ENCODE data around the gene SLC44A3. TPM values are rescaled to one million over a fixed set of nuclear protein-coding genes. Genes with fewer than 3 reads are reported as not detected.

SLC44A3 gene
- polyA plus RNA-seq, 2 of the 4 experiments (the other 2 are of a cell fraction), result 1.9 to 5.4 TPM

- 18% methylated on average over 14 of the region's 14 CpGs for WGBS (ENCODE audit: missing lambda C conversion rate)
- CTCF ChIA-PET, result interaction anchor here (0.6 to 1.7 kb wide), 8 partner anchors 13 to 419 kb away, joined by 3 to 7 read pairs (median 4); no protein-coding TSS in a partner anchor
Measured at GRCh38 chr1:94819238-94819944, 766 bp upstream of the SLC44A3 start.

More at GRCh38 chr1:94819238-94819944, 766 bp upstream of the SLC44A3 start:
- no peak for DNase-seq (ENCODE audit: low read depth in 1 of 2, low spot score in 1 of 2)
- ATAC-seq, result peak; percentile 31 to 34; a peak in 3 of 6 replicates
- Histone ChIP-seq H3K4me2 (peak overlapping the region; percentile 89), H3K9me3 (no peaks in the 10 kb centered on the region), H3K27ac (peak overlapping the region; percentile 82 to 94), H3K4me1 (peaks cover 11% of the 10 kb centered on the region; the same call in 1 of the 3 replicates), H3K4me3 (peak overlapping the region; percentile 76)
- TF ChIP-seq EP300 (IDR thresholded peaks at IDR 0.05) (no peak), ATOH8 (CRISPR knock-in tag; IDR thresholded peaks at IDR 0.05; ENCODE audit: low read depth) (no peak), RARB (CRISPR knock-in tag; IDR thresholded peaks at IDR 0.05) (no peak), HES2 (IDR thresholded peaks at IDR 0.05) (no peak), CHD2 (IDR thresholded peaks at IDR 0.05; ENCODE audit: low read length, partially characterized antibody) (no peak), E2F6 (IDR thresholded peaks at IDR 0.05; ENCODE audit: borderline replicate concordance, low read depth) (no peak), ZNF302 (CRISPR knock-in tag; IDR thresholded peaks at IDR 0.05) (no peak), EHMT2 (IDR thresholded peaks at IDR 0.05; ENCODE audit: low read depth) (no peak), MAFK (IDR thresholded peaks at IDR 0.05; ENCODE audit: partially characterized antibody) (no peak), ZSCAN20 (CRISPR knock-in tag; IDR thresholded peaks at IDR 0.05) (no peak), RNF2 (IDR thresholded peaks at IDR 0.05; ENCODE audit: borderline replicate concordance, low read depth) (no peak), HMGXB4 (CRISPR knock-in tag; IDR thresholded peaks at IDR 0.05; ENCODE audit: borderline replicate concordance) (no peak), RCOR1 (IDR thresholded peaks at IDR 0.05; ENCODE audit: low read depth, low read length) (no peak), NFE2L2 (conservative IDR thresholded peaks at IDR 0.05; ENCODE audit: low read length) (no peak), PBX3 (IDR thresholded peaks at IDR 0.05) (no peak), EHF (CRISPR knock-in tag; IDR thresholded peaks at IDR 0.05) (no peak), HEYL (CRISPR knock-in tag; IDR thresholded peaks at IDR 0.05) (no peak), CBX2 (IDR thresholded peaks at IDR 0.05; ENCODE audit: borderline replicate concordance, low read depth) (no peak)
- TF ChIP-seq, protein P1, sequence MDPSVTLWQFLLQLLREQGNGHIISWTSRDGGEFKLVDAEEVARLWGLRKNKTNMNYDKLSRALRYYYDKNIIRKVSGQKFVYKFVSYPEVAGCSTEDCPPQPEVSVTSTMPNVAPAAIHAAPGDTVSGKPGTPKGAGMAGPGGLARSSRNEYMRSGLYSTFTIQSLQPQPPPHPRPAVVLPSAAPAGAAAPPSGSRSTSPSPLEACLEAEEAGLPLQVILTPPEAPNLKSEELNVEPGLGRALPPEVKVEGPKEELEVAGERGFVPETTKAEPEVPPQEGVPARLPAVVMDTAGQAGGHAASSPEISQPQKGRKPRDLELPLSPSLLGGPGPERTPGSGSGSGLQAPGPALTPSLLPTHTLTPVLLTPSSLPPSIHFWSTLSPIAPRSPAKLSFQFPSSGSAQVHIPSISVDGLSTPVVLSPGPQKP (IDR thresholded peaks at IDR 0.05; ENCODE audit: low read depth, low read length), result no peak
- no peak for FAIRE-seq
- POLR2A ChIA-PET, result no interaction called here
